ENCODE measurements around the gene MYO18B. TPM values are rescaled to one million over a fixed set of nuclear protein-coding genes. Genes with fewer than 3 reads are reported as not detected.

The MYO18B gene
- total RNA-seq, 1 donor from 2014 or later = 1.9 TPM

DNA sequence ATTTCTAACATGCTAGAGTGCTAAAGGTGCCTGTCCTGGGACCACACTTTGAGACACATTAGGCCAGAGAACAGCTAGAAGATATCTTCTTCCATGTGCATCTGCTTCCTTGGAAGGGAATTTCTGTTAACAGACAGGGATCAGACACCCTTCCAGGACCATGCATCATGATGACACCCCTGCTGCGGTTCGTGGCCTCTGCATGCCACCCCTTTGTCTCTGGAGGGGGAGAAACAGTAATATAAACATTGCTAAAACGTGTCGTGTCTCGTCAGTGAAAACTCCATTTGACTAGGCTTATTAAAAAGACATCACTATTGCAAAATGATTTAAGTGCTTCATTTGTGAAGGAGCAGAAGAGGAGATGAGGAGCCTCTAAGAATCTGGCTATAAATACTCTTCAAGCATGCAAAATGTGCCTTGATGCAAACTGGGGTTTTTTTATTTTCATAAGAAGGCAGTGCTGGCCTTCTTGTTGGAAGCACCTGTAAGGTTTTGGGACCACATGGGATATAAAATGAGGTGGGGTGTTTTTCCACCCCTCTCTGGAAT, 141.6 kb downstream of the MYO18B start:
- Mint-ChIP-seq H3K4me1 (ENCODE audit: low read depth) (no peaks in the 10 kb centered on the region), H3K27me3 (peaks cover 25% of the 10 kb centered on the region), H3K4me3 (ENCODE audit: low read depth) (no peak overlapping the region), H3K27ac (no peak overlapping the region), H3K9me3 (ENCODE audit: low read depth) (no peaks in the 10 kb centered on the region), H3K36me3 (ENCODE audit: insufficient read depth) (no peaks in the 10 kb centered on the region)
- TF ChIP-seq, protein P1, sequence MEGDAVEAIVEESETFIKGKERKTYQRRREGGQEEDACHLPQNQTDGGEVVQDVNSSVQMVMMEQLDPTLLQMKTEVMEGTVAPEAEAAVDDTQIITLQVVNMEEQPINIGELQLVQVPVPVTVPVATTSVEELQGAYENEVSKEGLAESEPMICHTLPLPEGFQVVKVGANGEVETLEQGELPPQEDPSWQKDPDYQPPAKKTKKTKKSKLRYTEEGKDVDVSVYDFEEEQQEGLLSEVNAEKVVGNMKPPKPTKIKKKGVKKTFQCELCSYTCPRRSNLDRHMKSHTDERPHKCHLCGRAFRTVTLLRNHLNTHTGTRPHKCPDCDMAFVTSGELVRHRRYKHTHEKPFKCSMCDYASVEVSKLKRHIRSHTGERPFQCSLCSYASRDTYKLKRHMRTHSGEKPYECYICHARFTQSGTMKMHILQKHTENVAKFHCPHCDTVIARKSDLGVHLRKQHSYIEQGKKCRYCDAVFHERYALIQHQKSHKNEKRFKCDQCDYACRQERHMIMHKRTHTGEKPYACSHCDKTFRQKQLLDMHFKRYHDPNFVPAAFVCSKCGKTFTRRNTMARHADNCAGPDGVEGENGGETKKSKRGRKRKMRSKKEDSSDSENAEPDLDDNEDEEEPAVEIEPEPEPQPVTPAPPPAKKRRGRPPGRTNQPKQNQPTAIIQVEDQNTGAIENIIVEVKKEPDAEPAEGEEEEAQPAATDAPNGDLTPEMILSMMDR (IDR thresholded peaks at IDR 0.05; ENCODE audit: unreplicated experiment) = no peak
- DNase-seq (ENCODE audit: low spot score, unreplicated experiment) = no peak

DNA sequence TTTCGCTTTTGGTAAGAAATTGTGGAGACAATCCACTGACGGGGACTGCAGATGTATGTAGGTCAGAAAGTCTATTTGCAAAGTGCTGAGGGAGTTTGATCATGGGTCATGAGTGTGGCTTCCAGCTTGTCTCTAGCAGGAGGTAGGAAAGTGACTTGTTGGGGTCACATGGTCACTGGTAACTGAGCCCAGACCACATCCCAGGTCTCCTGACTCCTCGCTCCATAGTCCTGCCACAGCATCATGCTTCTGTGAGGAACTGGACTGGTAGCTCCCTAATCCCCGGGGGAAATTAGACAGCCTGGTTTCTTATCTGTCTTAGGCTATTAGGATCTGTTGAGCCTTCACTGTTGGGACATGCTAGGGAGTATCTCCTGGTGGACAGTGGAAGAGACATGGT, 142.1 kb downstream of the MYO18B start:
- Mint-ChIP-seq H3K27ac (no peak overlapping the region), H3K9me3 (ENCODE audit: low read depth) (no peaks in the 10 kb centered on the region), H3K27me3 (peaks cover 28% of the 10 kb centered on the region), H3K36me3 (ENCODE audit: insufficient read depth) (no peaks in the 10 kb centered on the region), H3K4me3 (ENCODE audit: low read depth) (no peak overlapping the region), H3K4me1 (ENCODE audit: low read depth) (no peaks in the 10 kb centered on the region)
- no peak for DNase-seq (ENCODE audit: low spot score, unreplicated experiment)
- TF ChIP-seq, protein P1 (IDR thresholded peaks at IDR 0.05; ENCODE audit: unreplicated experiment) = no peak

DNA sequence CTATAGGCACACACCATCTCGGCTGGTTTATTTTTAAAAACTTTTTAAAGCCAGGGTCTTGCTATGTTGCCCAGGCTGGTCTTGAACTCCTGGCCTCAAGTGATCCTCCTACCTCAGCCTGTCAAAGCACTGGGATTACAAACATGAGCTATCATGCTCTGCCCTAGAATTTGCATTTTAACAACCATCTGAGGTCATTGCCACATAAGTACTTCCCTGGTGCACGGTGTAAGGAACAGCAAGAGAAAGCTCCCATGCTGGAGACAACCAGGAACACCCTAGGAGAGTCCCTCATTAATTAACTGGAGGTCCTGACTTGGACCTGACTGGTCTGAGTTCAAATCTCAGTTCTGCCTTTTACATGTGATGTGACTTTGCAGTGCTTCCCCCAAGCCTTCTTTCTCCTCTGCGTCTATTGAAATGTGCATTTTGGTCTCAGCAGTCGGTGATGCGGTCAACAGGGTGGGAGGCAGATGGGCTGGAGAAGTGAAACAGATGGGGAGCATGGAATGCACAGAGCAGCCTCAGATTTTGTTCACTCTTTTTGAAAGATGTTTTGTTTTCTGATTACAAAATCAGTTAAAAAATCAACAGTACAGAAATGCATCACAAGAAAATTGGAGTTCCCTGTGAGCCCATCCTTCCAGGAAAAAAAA, 146.5 kb downstream of the MYO18B start:
- TF ChIP-seq, protein P1 (IDR thresholded peaks at IDR 0.05; ENCODE audit: unreplicated experiment) = no peak
- no peaks in the 10 kb centered on the region for H3K36me3 Mint-ChIP-seq (ENCODE audit: insufficient read depth)
- H3K4me3 Mint-ChIP-seq (ENCODE audit: low read depth) = no peak overlapping the region
- no peak overlapping the region for H3K27ac Mint-ChIP-seq
- peaks cover 19% of the 10 kb centered on the region for H3K27me3 Mint-ChIP-seq
- no peak for DNase-seq (ENCODE audit: low spot score, unreplicated experiment)
- no peaks in the 10 kb centered on the region for H3K4me1 Mint-ChIP-seq (ENCODE audit: low read depth)
- no peaks in the 10 kb centered on the region for H3K9me3 Mint-ChIP-seq (ENCODE audit: low read depth)

DNA sequence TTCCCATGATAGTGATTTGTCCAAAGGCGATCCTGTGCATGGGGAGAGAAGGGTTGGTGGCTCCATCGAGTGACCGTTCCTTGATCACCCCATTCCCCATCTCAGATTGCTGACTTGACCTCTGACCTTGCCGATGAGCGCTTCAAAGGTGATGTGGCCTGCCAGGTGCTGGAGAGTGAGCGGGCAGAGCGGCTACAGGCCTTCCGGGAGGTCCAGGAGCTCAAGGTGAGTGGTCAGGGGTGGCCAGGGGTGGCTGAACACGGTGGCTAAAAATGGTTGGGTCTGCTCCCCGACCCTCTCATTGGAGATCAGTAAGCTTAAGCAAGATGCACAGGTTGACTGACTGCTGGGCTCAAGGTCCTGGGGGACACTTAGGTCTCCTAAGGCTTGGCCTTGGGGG, 148.7 kb downstream of the MYO18B start:
- H3K36me3 Mint-ChIP-seq (ENCODE audit: insufficient read depth) = no peaks in the 10 kb centered on the region
- DNase-seq (ENCODE audit: low spot score, unreplicated experiment) = no peak
- no peak overlapping the region for H3K27ac Mint-ChIP-seq
- no peak overlapping the region for H3K4me3 Mint-ChIP-seq (ENCODE audit: low read depth)
- TF ChIP-seq, protein P1 (IDR thresholded peaks at IDR 0.05; ENCODE audit: unreplicated experiment) = no peak
- H3K9me3 Mint-ChIP-seq (ENCODE audit: low read depth) = no peaks in the 10 kb centered on the region
- no peaks in the 10 kb centered on the region for H3K4me1 Mint-ChIP-seq (ENCODE audit: low read depth)
- H3K27me3 Mint-ChIP-seq = peaks cover 15% of the 10 kb centered on the region

DNA sequence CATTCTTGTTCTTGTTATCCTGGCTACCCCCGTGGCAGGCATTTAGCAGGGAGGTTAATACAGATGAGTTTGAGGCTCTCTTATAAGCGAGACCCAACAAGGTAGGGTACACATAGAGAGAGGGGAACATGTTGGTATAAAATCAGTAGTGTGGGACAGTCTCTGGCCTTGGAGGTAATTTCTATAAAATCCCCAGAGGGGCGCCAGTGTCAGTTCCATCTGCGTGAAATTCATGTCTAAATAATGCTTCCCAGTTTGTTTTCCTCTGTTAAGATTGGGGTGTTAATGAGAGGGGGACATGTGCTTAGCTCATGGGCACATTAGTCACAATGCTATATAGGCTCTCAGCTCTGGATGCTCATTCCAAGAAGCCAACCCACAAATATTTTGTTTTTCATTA, 150.7 kb downstream of the MYO18B start:
- peaks cover 5% of the 10 kb centered on the region for H3K9me3 Mint-ChIP-seq (ENCODE audit: low read depth)
- TF ChIP-seq, protein P1 (IDR thresholded peaks at IDR 0.05; ENCODE audit: unreplicated experiment) = peak; percentile 33
- no peak overlapping the region for H3K4me3 Mint-ChIP-seq (ENCODE audit: low read depth)
- peaks cover 7% of the 10 kb centered on the region for H3K27me3 Mint-ChIP-seq
- H3K4me1 Mint-ChIP-seq (ENCODE audit: low read depth) = no peaks in the 10 kb centered on the region
- no peaks in the 10 kb centered on the region for H3K36me3 Mint-ChIP-seq (ENCODE audit: insufficient read depth)
- no peak for DNase-seq (ENCODE audit: low spot score, unreplicated experiment)
- H3K27ac Mint-ChIP-seq = no peak overlapping the region

Data from progenitor cell of endocrine pancreas (in vitro differentiated cells).